Thyroid gland (tissue), 4 donors: ENCODE measurements around the gene LRRC51.
"Not testable (repeated sequence)": the region's sequence is repeated elsewhere in the genome, so short reads cannot be mapped to it uniquely, and the experiment has no call there.

Experiments
- POLR2A ChIP-seq, 2 donors: fragments of 450-650 bp; IDR thresholded peaks; one replicate each; pipeline ENCODE4 v1.6.1; 2017; ENCODE audit warnings: antibody characterized with exemption in 2 of 2, mild to moderate bottlenecking in 2 of 2, moderate library complexity in 1 of 2
- TF ChIP-seq, protein P1 (sequence below), 6 experiments: fragments of 200-600 bp in 3 of 6; fragments of 450-650 bp in 3 of 6; sonication (generic) in 3 of 6; IDR thresholded peaks; one replicate each; pipeline ENCODE4 v1.5.1; 2016 to 2019; ENCODE audit warnings: antibody characterized with exemption in 6 of 6, mild to moderate bottlenecking in 2 of 6, inconsistent platforms in 1 of 6, moderate library complexity in 1 of 6

DNA sequence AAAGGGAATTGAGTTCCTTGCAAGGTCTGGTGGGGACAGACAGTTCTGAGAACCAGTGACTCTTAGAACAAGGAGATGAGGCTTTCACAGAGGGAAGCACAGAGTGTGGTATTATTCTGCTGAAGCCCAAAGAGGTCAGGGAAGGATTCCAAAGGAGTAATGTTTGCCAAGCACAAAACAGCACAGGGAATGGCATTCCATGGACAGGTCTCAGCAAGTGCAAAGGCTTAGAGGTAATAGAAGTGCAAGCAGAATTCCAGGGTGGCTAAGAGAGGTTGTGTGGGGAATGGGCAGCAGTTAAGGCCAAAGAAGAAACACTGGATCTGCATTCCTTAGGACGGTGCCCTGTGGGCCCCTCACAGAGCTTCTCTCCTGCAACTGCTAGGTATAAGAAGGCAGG is 61.4 kb downstream of the LRRC51 start:
- TF ChIP-seq, protein P1, sequence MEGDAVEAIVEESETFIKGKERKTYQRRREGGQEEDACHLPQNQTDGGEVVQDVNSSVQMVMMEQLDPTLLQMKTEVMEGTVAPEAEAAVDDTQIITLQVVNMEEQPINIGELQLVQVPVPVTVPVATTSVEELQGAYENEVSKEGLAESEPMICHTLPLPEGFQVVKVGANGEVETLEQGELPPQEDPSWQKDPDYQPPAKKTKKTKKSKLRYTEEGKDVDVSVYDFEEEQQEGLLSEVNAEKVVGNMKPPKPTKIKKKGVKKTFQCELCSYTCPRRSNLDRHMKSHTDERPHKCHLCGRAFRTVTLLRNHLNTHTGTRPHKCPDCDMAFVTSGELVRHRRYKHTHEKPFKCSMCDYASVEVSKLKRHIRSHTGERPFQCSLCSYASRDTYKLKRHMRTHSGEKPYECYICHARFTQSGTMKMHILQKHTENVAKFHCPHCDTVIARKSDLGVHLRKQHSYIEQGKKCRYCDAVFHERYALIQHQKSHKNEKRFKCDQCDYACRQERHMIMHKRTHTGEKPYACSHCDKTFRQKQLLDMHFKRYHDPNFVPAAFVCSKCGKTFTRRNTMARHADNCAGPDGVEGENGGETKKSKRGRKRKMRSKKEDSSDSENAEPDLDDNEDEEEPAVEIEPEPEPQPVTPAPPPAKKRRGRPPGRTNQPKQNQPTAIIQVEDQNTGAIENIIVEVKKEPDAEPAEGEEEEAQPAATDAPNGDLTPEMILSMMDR (IDR thresholded peaks at IDR 0.05): not testable (repeated sequence)
- TF ChIP-seq POLR2A (IDR thresholded peaks at IDR 0.05): not testable (repeated sequence)
